ENCODE measurements around the gene SMAD7.
"Not testable (repeated sequence)": the region's sequence is repeated elsewhere in the genome, so short reads cannot be mapped to it uniquely, and the experiment has no call there.

The SMAD7 gene

GRCh38 chr18:48871391-48872166, 79.2 kb downstream of the SMAD7 start:
- DNase-seq: peak in 2 of 10 donors; percentile 35 to 70
- intact Hi-C loops (cut with DNase I): no loop called here

GRCh38 chr18:48870926-48871325, 79.8 kb downstream of the SMAD7 start:
- peak in 2 of 10 donors; percentile 50 to 74 for DNase-seq
- intact Hi-C loops (cut with DNase I): not testable (repeated sequence)
